Measurements from ENCODE around the gene BLCAP. TPM values are rescaled to one million over a fixed set of nuclear protein-coding genes. Genes with fewer than 3 reads are reported as not detected.

Gene BLCAP
- total RNA-seq, 1 experiment from 2014 or later: 54.3 TPM

DNA sequence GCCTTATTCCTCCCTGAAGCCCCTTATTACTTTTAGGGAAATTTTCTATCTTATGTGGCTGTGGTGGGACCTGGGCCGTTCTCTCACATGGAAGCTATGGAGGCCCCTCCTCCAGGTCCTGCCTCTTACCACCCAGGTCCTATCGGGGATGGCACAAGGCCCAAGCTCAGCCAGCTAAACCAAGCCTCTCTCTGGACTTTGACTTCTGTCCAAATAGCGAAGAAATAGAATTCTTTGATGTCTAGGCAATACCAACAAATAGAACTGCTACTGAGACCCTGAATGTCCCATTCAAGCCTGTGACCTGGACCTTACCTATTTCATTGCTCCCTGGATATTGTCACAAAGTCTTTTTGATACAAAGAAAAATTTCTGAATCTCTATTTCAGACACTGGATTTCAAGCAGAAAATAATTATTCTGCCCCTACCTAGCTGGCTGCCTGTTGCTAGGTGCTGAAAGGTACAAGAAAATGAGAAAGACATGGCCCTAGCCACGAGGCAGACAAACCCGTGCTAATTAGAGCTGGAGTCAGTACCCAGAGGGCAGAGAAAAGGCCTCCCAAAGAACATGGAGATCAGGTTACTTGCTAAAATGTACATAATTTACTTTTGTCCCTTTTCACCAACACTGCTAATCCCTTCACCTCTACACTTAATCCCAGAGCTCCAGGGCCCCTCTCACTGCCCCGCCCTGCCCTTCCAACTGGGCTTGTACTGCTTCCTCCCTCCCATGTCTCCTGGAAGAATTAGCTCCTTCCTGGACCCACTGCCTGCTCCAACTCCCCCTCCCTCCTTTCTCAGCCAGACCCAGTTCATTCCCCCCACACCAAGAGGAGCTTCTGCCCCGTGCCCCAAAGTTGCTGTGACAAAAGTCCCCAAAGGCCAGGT is 22.2 kb downstream of the BLCAP start:
- peak overlapping the region in 1 of 3 experiments; percentile 68; a peak in 2 of 7 replicates for H3K27ac Mint-ChIP-seq
- H3K4me1 ChIP-seq (ENCODE audit: insufficient read depth, low read length): peaks cover 10% of the 10 kb centered on the region; the same call in 1 of the 2 replicates
- H3K27ac ChIP-seq (ENCODE audit: insufficient read length, low read depth, low read length): no peak overlapping the region
- H2AFZ ChIP-seq (ENCODE audit: low read length): no peak overlapping the region
- no peak overlapping the region for H4K8ac ChIP-seq (replicated peaks; ENCODE audit: insufficient read length, low read depth, low read length)
- H3K4me1 Mint-ChIP-seq: peaks cover 0 to under 1% of the 10 kb centered on the region in 2 experiments; a peak in 1 of 4 replicates
- no peak overlapping the region for H2BK12ac ChIP-seq (ENCODE audit: insufficient read length, low read depth, low read length)
- H3K9ac ChIP-seq (ENCODE audit: extremely low read depth, insufficient read length, low read length): no peak overlapping the region
- H3K4me3 Mint-ChIP-seq: 0 out of 5 replicates have a peak overlapping the region, but pooled peaks of 1 of the 2 experiments have one; percentile 6
- H2BK5ac ChIP-seq (ENCODE audit: insufficient read length, low read length): no peak overlapping the region
- H3K18ac ChIP-seq (ENCODE audit: insufficient read length, low read depth, low read length): no peak overlapping the region
- H3K79me1 ChIP-seq (ENCODE audit: insufficient read depth, low read depth, low read length, poor library complexity, severe bottlenecking): no peaks in the 10 kb centered on the region
- H3K27me3 ChIP-seq (ENCODE audit: insufficient read depth, low read length): 0 out of 2 replicates have a peak, but pooled peaks cover 2% of the 10 kb centered on the region
- H2BK120ac ChIP-seq (ENCODE audit: low read depth, low read length, poor library complexity, severe bottlenecking): no peak overlapping the region
- H3K14ac ChIP-seq (ENCODE audit: insufficient read depth, low read length): no peak overlapping the region; the same call in 1 of the 2 replicates
- H3K56ac ChIP-seq (ENCODE audit: insufficient read length, low read depth, low read length): no peak overlapping the region
- H4K20me1 ChIP-seq (ENCODE audit: control insufficient read depth, insufficient read depth, insufficient read length): no peaks in the 10 kb centered on the region
- H3K79me2 ChIP-seq (ENCODE audit: insufficient read depth, low read length): no peaks in the 10 kb centered on the region
- H3K4me2 ChIP-seq (ENCODE audit: insufficient read depth, insufficient read length, low read length): no peak overlapping the region
- DNase-seq: no peak
- no peak overlapping the region for H4K5ac ChIP-seq (ENCODE audit: insufficient read length, low read depth, low read length)
- no peak overlapping the region for H2BK15ac ChIP-seq (ENCODE audit: low read depth, low read length)
- TF ChIP-seq, protein P1, sequence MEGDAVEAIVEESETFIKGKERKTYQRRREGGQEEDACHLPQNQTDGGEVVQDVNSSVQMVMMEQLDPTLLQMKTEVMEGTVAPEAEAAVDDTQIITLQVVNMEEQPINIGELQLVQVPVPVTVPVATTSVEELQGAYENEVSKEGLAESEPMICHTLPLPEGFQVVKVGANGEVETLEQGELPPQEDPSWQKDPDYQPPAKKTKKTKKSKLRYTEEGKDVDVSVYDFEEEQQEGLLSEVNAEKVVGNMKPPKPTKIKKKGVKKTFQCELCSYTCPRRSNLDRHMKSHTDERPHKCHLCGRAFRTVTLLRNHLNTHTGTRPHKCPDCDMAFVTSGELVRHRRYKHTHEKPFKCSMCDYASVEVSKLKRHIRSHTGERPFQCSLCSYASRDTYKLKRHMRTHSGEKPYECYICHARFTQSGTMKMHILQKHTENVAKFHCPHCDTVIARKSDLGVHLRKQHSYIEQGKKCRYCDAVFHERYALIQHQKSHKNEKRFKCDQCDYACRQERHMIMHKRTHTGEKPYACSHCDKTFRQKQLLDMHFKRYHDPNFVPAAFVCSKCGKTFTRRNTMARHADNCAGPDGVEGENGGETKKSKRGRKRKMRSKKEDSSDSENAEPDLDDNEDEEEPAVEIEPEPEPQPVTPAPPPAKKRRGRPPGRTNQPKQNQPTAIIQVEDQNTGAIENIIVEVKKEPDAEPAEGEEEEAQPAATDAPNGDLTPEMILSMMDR (conservative IDR thresholded peaks at IDR 0.05): no peak
- H4K91ac ChIP-seq (ENCODE audit: insufficient read length, low read depth, low read length): no peak overlapping the region
- no peaks in the 10 kb centered on the region for H3K27me3 Mint-ChIP-seq (ENCODE audit: low read depth)
- H3K23me2 ChIP-seq (ENCODE audit: insufficient read length, low read depth, low read length, poor library complexity, severe bottlenecking): no peaks in the 10 kb centered on the region
- H2BK20ac ChIP-seq (ENCODE audit: low read depth, low read length, poor library complexity, severe bottlenecking): no peak overlapping the region
- H3K4ac ChIP-seq (ENCODE audit: low read depth, low read length): no peak overlapping the region
- H3K9me3 ChIP-seq (ENCODE audit: control insufficient read depth, low read depth, low read length): no peaks in the 10 kb centered on the region
- H3K23ac ChIP-seq (ENCODE audit: insufficient read length, low read depth, low read length): no peak overlapping the region
- WGBS (ENCODE audit: extremely low coverage, insufficient read length, low lambda C conversion rate): no CpG with 5 or more reads among the region's 7 CpGs
- H3T11ph ChIP-seq (ENCODE audit: low read length): no peak overlapping the region
- H3K9me3 Mint-ChIP-seq: no peaks in the 10 kb centered on the region
- H2AK5ac ChIP-seq (ENCODE audit: insufficient read length, low read length): no peak overlapping the region
- peaks cover 0 to 5% (median 2%) of the 10 kb centered on the region in 3 experiments; a peak in 5 of 7 replicates for H3K36me3 Mint-ChIP-seq (ENCODE audit: insufficient read depth in 1 of 3, low read depth in 3 of 3)
